ENCODE results near the gene NWD2. TPM values are rescaled to one million over a fixed set of nuclear protein-coding genes. Genes with fewer than 3 reads are reported as not detected.

The NWD2 gene
- total RNA-seq, 4 donors from 2014 or later: 0.22 TPM; not detected in 3

- intact Hi-C loops (cut with DNase I): no loop called here
- Histone ChIP-seq H3K4me1 (no peaks in the 10 kb centered on the region), H3K27ac (no peak overlapping the region), H3K36me3 (no peaks in the 10 kb centered on the region), H3K4me3 (no peak overlapping the region), H3K9me3 (no peaks in the 10 kb centered on the region), H3K27me3 (peaks cover 0 to 11% (median 0%) of the 10 kb centered on the region in 4 donors)
- 57 to 70% methylated on average over 3 of the region's 3 CpGs for WGBS, 2 donors
- no peak for TF ChIP-seq POLR2A (IDR thresholded peaks at IDR 0.05)
- TF ChIP-seq CTCF (IDR thresholded peaks at IDR 0.05): no peak
- no peak for DNase-seq
Observed at GRCh38 chr4:37430718-37431416, 186.3 kb downstream of the NWD2 start.

DNA sequence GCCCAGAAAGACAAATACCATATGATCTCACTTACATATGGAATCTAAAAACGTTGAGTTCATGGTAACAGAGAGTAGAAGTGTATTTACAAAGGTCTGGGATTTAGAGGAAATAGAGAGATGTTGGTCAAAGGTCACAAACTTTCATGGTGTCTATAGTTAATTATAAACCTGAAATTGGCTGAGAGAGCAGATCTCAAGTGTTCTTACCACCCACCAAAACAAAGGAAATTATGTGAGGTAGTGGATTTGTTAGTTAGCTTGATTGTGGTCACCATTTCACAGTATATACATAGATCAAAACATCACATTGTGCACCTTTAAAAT, 186.8 kb downstream of the NWD2 start:
- whole genome bisulfite sequencing, 2 donors: 0 to 11% methylated on average over 1 of the region's 1 CpG
- no peak for DNase-seq
- intact Hi-C loops (cut with DNase I): no loop called here
- Histone ChIP-seq H3K27ac (no peak overlapping the region), H3K36me3 (no peaks in the 10 kb centered on the region), H3K27me3 (peaks cover 0 to 11% (median 0%) of the 10 kb centered on the region in 4 donors), H3K9me3 (no peaks in the 10 kb centered on the region), H3K4me1 (no peaks in the 10 kb centered on the region), H3K4me3 (no peak overlapping the region)
- TF ChIP-seq CTCF (IDR thresholded peaks at IDR 0.05) (no peak), POLR2A (IDR thresholded peaks at IDR 0.05) (no peak)

DNA sequence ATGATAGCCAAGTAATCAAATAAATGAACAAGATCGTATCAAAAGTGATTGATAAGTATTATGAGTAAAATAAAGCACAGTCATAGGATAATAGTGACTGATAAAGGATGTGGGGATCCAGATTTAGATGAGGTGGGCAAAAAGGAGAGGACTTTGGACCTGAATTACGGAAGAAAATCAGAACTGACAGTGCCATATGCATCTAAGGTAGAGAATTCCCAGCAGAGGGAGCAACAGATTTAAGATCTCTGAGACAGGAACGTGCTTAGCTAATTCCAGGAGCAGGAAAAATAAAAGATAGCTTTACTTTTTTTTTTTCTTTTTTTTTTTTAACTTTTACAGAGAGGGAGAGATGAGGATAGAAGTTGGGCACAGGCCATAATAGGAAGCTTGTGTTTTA, 189.9 kb downstream of the NWD2 start:
- Histone ChIP-seq H3K36me3 (no peaks in the 10 kb centered on the region), H3K27ac (no peak overlapping the region), H3K4me3 (no peak overlapping the region), H3K4me1 (no peaks in the 10 kb centered on the region), H3K9me3 (no peaks in the 10 kb centered on the region), H3K27me3 (peaks cover 0 to 6% (median 0%) of the 10 kb centered on the region in 4 donors)
- DNase-seq: no peak
- intact Hi-C loops (cut with DNase I): no loop called here
- 37 to 46% methylated on average over 3 of the region's 3 CpGs for WGBS, 2 donors
- no peak for TF ChIP-seq POLR2A (IDR thresholded peaks at IDR 0.05)
- peak in 1 of 6 experiments; percentile 11 for TF ChIP-seq CTCF (IDR thresholded peaks at IDR 0.05)

- Histone ChIP-seq H3K27ac (no peak overlapping the region), H3K27me3 (peaks cover 0 to 6% (median 0%) of the 10 kb centered on the region in 4 donors), H3K36me3 (no peaks in the 10 kb centered on the region), H3K4me1 (peaks cover 0 to 9% (median 0%) of the 10 kb centered on the region in 3 donors), H3K4me3 (no peak overlapping the region), H3K9me3 (no peaks in the 10 kb centered on the region)
- WGBS, 2 donors: 83 to 87% methylated on average over 1 of the region's 1 CpG
- intact Hi-C loops (cut with DNase I): no loop called here
- TF ChIP-seq CTCF (IDR thresholded peaks at IDR 0.05): no peak
- DNase-seq: no peak
Observed at GRCh38 chr4:37436546-37436945, 192.0 kb downstream of the NWD2 start.

GRCh38 chr4:37437163-37437562, 192.6 kb downstream of the NWD2 start:
- Histone ChIP-seq H3K36me3 (no peaks in the 10 kb centered on the region), H3K9me3 (no peaks in the 10 kb centered on the region), H3K27me3 (peaks cover 0 to 6% (median 0%) of the 10 kb centered on the region in 4 donors), H3K27ac (no peak overlapping the region), H3K4me3 (no peak overlapping the region), H3K4me1 (peaks cover 0 to 9% (median 0%) of the 10 kb centered on the region in 3 donors)
- TF ChIP-seq POLR2A (IDR thresholded peaks at IDR 0.05) (no peak), CTCF (IDR thresholded peaks at IDR 0.05) (no peak)
- WGBS, 2 donors: 53 to 65% methylated on average over 4 of the region's 4 CpGs
- intact Hi-C loops (cut with DNase I): no loop called here
- DNase-seq: no peak
